ENCODE data around the gene TUT4.

The TUT4 gene

DNA sequence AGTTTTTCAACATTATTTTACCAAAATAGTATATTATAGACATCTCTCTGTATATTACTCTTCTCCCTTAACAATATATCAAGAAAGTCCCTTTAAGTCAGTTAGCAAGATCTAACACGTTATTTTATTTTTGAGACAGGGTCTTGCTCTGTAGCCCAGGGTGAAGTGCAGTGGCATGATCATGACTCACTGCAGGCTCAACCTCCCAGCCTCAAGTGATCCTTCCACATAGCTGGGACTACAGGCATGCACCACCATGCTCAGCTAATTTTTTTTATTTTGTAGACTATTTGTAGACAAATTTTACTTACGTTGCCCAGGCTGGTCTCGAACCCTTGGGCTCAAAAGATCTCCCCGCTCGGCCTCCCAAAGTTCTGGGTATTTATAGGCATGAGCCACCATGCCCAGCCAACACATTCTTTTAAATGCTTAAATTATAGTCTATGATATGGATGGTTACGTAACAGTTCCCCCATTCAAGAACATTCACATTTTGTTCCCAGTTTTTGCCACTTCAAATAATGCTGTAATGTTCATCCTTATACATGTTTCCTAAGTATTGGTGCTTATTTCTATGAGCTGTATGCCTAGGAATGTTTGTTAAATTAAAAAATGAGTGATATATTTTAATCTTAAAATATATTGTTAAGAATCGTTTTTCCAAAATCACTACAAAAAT lies 70.4 kb downstream of the TUT4 start:
- Histone ChIP-seq H3K27ac (ENCODE audit: low read depth, low read length) (no peak overlapping the region), H3K9ac (ENCODE audit: low read length) (no peak overlapping the region), H4K12ac (ENCODE audit: low read depth, low read length) (no peak overlapping the region), H3K79me1 (ENCODE audit: low read length) (no peaks in the 10 kb centered on the region), H4K91ac (ENCODE audit: low read depth, low read length) (no peak overlapping the region), H4K8ac (ENCODE audit: low read depth, low read length) (no peak overlapping the region), H3K9me3 (ENCODE audit: insufficient read depth, low read depth, low read length) (no peaks in the 10 kb centered on the region), H3K4me3 (ENCODE audit: low read depth, low read length) (no peak overlapping the region), H2BK120ac (ENCODE audit: insufficient read depth, low read length, poor library complexity) (no peak overlapping the region), H3K4me1 (ENCODE audit: control insufficient read depth in 1 of 2, insufficient read depth in 2 of 2, low read length in 2 of 2) (no peaks in the 10 kb centered on the region), H3K4me2 (ENCODE audit: low read length) (no peak overlapping the region), H3K27me3 (ENCODE audit: insufficient read depth, low read length) (no peaks in the 10 kb centered on the region), H2AFZ (ENCODE audit: insufficient read depth, low read length, poor library complexity) (no peak overlapping the region), H2AK5ac (ENCODE audit: low read length) (no peak overlapping the region), H3K14ac (ENCODE audit: low read length) (no peak overlapping the region), H3K36me3 (ENCODE audit: control insufficient read depth in 1 of 2, insufficient read depth in 2 of 2, low read length in 2 of 2) (peaks cover 0 to under 1% of the 10 kb centered on the region in 2 experiments), H3K4ac (ENCODE audit: low read depth, low read length) (no peak overlapping the region), H2BK12ac (ENCODE audit: low read length) (no peak overlapping the region), H2BK5ac (ENCODE audit: low read depth, low read length, poor library complexity) (no peak overlapping the region), H3K79me2 (ENCODE audit: control insufficient read depth, insufficient read depth, low read length, poor library complexity) (no peaks in the 10 kb centered on the region), H3K23ac (ENCODE audit: low read length) (no peak overlapping the region), H3K18ac (ENCODE audit: low read length) (no peak overlapping the region)
- no CpG with 5 or more reads among the region's 7 CpGs for WGBS (ENCODE audit: extremely low coverage, insufficient coverage, insufficient read length)
- no peak for DNase-seq

- Histone ChIP-seq H2BK120ac (ENCODE audit: insufficient read depth, low read length, poor library complexity) (no peak overlapping the region), H3K4me3 (ENCODE audit: low read depth, low read length) (no peak overlapping the region), H3K79me1 (ENCODE audit: low read length) (no peaks in the 10 kb centered on the region), H3K9ac (ENCODE audit: low read length) (no peak overlapping the region), H2AFZ (ENCODE audit: insufficient read depth, low read length, poor library complexity) (no peak overlapping the region), H2AK5ac (ENCODE audit: low read length) (no peak overlapping the region), H3K18ac (ENCODE audit: low read length) (no peak overlapping the region), H2BK12ac (ENCODE audit: low read length) (no peak overlapping the region), H2BK5ac (ENCODE audit: low read depth, low read length, poor library complexity) (no peak overlapping the region), H3K79me2 (ENCODE audit: control insufficient read depth, insufficient read depth, low read length, poor library complexity) (no peaks in the 10 kb centered on the region), H4K12ac (ENCODE audit: low read depth, low read length) (no peak overlapping the region), H3K36me3 (ENCODE audit: control insufficient read depth in 1 of 2, insufficient read depth in 2 of 2, low read length in 2 of 2) (peaks cover 3 to 4% of the 10 kb centered on the region in 2 experiments), H3K27ac (ENCODE audit: low read depth, low read length) (no peak overlapping the region), H3K4me1 (ENCODE audit: control insufficient read depth in 1 of 2, insufficient read depth in 2 of 2, low read length in 2 of 2) (no peaks in the 10 kb centered on the region), H3K4me2 (ENCODE audit: low read length) (no peak overlapping the region), H4K91ac (ENCODE audit: low read depth, low read length) (no peak overlapping the region), H3K4ac (ENCODE audit: low read depth, low read length) (no peak overlapping the region), H4K8ac (ENCODE audit: low read depth, low read length) (no peak overlapping the region), H3K9me3 (ENCODE audit: insufficient read depth, low read depth, low read length) (no peaks in the 10 kb centered on the region), H3K23ac (ENCODE audit: low read length) (no peak overlapping the region), H3K14ac (ENCODE audit: low read length) (no peak overlapping the region), H3K27me3 (ENCODE audit: insufficient read depth, low read length) (no peaks in the 10 kb centered on the region)
- 100% methylated on average over 1 of the region's 2 CpGs for WGBS (ENCODE audit: extremely low coverage, insufficient coverage, insufficient read length)
- DNase-seq = no peak
Measured at GRCh38 chr1:52479076-52479475, 73.8 kb downstream of the TUT4 start.

DNA sequence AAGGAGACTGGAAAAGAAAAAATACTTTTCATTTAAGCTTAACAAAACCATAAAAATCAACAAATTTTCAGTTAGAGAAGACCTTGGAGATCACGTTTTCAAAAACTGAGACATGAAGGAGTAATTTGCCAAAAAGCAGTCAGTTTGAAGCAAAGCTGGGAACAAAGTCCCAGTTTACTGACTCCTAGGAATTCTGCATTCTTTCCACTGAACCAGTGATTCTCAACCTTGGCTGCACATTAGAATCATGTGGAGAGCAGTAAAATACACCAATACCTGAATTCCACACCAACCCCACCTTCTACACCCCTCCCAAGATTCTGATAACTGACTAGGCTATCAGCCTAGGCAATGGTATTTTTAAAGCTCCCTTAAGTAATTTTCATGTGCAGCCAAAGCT lies 75.0 kb downstream of the TUT4 start:
- Histone ChIP-seq H3K4me3 (ENCODE audit: low read depth, low read length) (no peak overlapping the region), H3K36me3 (ENCODE audit: control insufficient read depth in 1 of 2, insufficient read depth in 2 of 2, low read length in 2 of 2) (peaks cover 3 to 4% of the 10 kb centered on the region in 2 experiments), H3K79me2 (ENCODE audit: control insufficient read depth, insufficient read depth, low read length, poor library complexity) (no peaks in the 10 kb centered on the region), H2BK12ac (ENCODE audit: low read length) (no peak overlapping the region), H3K23ac (ENCODE audit: low read length) (no peak overlapping the region), H3K4ac (ENCODE audit: low read depth, low read length) (no peak overlapping the region), H3K9ac (ENCODE audit: low read length) (no peak overlapping the region), H3K9me3 (ENCODE audit: insufficient read depth, low read depth, low read length) (no peaks in the 10 kb centered on the region), H2BK5ac (ENCODE audit: low read depth, low read length, poor library complexity) (no peak overlapping the region), H2AFZ (ENCODE audit: insufficient read depth, low read length, poor library complexity) (no peak overlapping the region), H4K12ac (ENCODE audit: low read depth, low read length) (no peak overlapping the region), H2BK120ac (ENCODE audit: insufficient read depth, low read length, poor library complexity) (no peak overlapping the region), H3K14ac (ENCODE audit: low read length) (no peak overlapping the region), H3K4me1 (ENCODE audit: control insufficient read depth in 1 of 2, insufficient read depth in 2 of 2, low read length in 2 of 2) (no peaks in the 10 kb centered on the region), H4K8ac (ENCODE audit: low read depth, low read length) (no peak overlapping the region), H3K27me3 (ENCODE audit: insufficient read depth, low read length) (no peaks in the 10 kb centered on the region), H3K79me1 (ENCODE audit: low read length) (no peaks in the 10 kb centered on the region), H3K27ac (ENCODE audit: low read depth, low read length) (no peak overlapping the region), H3K18ac (ENCODE audit: low read length) (no peak overlapping the region), H3K4me2 (ENCODE audit: low read length) (no peak overlapping the region), H4K91ac (ENCODE audit: low read depth, low read length) (no peak overlapping the region), H2AK5ac (ENCODE audit: low read length) (no peak overlapping the region)
- WGBS (ENCODE audit: extremely low coverage, insufficient coverage, insufficient read length) = no CpG with 5 or more reads among the region's 1 CpG
- no peak for DNase-seq

DNA sequence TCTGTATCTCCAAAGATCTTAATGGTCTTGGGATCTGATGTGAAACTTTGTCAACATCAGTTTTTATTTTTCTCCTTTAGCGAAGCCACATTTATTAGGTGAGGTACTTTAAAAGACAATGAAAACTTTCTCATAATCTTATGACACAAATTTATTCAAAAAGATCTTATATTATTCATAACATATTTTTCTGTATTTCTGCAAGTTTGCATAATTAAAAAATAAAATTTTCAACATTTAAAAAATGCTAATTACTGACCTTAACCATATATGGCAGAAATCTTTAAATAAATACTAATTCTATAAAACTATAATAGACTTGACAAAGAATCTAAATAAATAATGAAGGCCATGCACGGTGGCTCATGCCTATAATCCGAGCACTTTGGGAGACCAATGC lies 75.9 kb downstream of the TUT4 start:
- Histone ChIP-seq H3K9me3 (ENCODE audit: insufficient read depth, low read depth, low read length) (no peaks in the 10 kb centered on the region), H2BK120ac (ENCODE audit: insufficient read depth, low read length, poor library complexity) (no peak overlapping the region), H4K8ac (ENCODE audit: low read depth, low read length) (no peak overlapping the region), H2BK5ac (ENCODE audit: low read depth, low read length, poor library complexity) (no peak overlapping the region), H3K4me3 (ENCODE audit: low read depth, low read length) (no peak overlapping the region), H3K4me2 (ENCODE audit: low read length) (no peak overlapping the region), H3K9ac (ENCODE audit: low read length) (no peak overlapping the region), H3K4ac (ENCODE audit: low read depth, low read length) (no peak overlapping the region), H3K18ac (ENCODE audit: low read length) (no peak overlapping the region), H3K36me3 (ENCODE audit: control insufficient read depth in 1 of 2, insufficient read depth in 2 of 2, low read length in 2 of 2) (peaks cover 3 to 4% of the 10 kb centered on the region in 2 experiments), H3K4me1 (ENCODE audit: control insufficient read depth in 1 of 2, insufficient read depth in 2 of 2, low read length in 2 of 2) (no peaks in the 10 kb centered on the region), H3K23ac (ENCODE audit: low read length) (no peak overlapping the region), H3K27ac (ENCODE audit: low read depth, low read length) (no peak overlapping the region), H2AFZ (ENCODE audit: insufficient read depth, low read length, poor library complexity) (no peak overlapping the region), H2AK5ac (ENCODE audit: low read length) (no peak overlapping the region), H3K79me2 (ENCODE audit: control insufficient read depth, insufficient read depth, low read length, poor library complexity) (no peaks in the 10 kb centered on the region), H3K79me1 (ENCODE audit: low read length) (no peaks in the 10 kb centered on the region), H2BK12ac (ENCODE audit: low read length) (no peak overlapping the region), H3K14ac (ENCODE audit: low read length) (no peak overlapping the region), H4K12ac (ENCODE audit: low read depth, low read length) (no peak overlapping the region), H4K91ac (ENCODE audit: low read depth, low read length) (no peak overlapping the region), H3K27me3 (ENCODE audit: insufficient read depth, low read length) (no peaks in the 10 kb centered on the region)
- DNase-seq = no peak
- no CpG with 5 or more reads among the region's 3 CpGs for WGBS (ENCODE audit: extremely low coverage, insufficient coverage, insufficient read length)

Data from trophoblast cell (in vitro differentiated cells and primary cell).